ENCODE measurements around the gene EXOC3L2. TPM values are rescaled to one million over a fixed set of nuclear protein-coding genes. Genes with fewer than 3 reads are reported as not detected.

EXOC3L2 gene
- total and polyA plus RNA-seq, 4 donors, result 0.19 to 2.9 (median 0.95) TPM

DNA sequence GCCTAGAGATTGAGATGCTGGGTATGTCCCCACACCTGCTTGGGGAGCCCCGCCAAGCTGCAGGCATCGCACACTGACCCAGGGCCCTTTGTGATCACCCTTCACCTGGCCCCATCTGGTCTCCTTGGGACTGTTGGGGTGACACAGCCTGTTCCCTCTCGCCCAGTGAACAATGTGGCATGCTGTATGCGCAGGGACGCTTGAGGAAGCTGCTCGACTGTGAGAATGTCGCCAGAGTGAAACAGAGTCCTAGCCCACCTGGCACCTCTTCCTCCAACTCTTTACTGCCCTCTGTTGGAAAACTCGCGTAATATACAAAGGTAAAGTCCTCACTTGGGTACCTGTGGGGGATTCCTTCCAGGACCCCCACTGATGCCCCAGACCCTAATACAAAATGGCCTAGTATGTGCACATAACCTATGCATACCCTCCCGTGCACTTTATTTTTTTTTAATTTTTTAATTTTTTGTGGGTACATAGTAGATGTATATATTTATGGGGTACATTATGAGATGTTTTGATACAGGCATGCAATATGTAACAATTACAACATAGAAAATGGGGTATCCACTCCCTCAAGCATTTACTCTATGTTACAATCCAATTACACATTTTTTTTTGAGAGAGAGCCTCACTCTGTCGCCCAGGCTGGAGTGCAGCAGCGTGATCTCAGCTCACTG, 57.6 kb downstream of the EXOC3L2 start:
- Histone ChIP-seq H3K27me3 (ENCODE audit: control insufficient read depth, insufficient read depth, low read length) (no peaks in the 10 kb centered on the region), H3K36me3 (ENCODE audit: control insufficient read depth, insufficient read depth, low read length) (no peaks in the 10 kb centered on the region), H3K9me3 (ENCODE audit: control insufficient read depth, insufficient read depth, low read length) (no peaks in the 10 kb centered on the region), H3K4me1 (ENCODE audit: control insufficient read depth, insufficient read depth, low read length) (no peaks in the 10 kb centered on the region), H3K4me3 (ENCODE audit: low read depth, low read length) (no peak overlapping the region), H3K27ac (ENCODE audit: low read depth, low read length) (no peak overlapping the region)
- 44% methylated on average over 9 of the region's 12 CpGs for WGBS (ENCODE audit: insufficient coverage)
- peak in 2 of 6 donors; percentile 24 to 72 for DNase-seq (ENCODE audit: low read depth in 4 of 6, low spot score in 6 of 6)

DNA sequence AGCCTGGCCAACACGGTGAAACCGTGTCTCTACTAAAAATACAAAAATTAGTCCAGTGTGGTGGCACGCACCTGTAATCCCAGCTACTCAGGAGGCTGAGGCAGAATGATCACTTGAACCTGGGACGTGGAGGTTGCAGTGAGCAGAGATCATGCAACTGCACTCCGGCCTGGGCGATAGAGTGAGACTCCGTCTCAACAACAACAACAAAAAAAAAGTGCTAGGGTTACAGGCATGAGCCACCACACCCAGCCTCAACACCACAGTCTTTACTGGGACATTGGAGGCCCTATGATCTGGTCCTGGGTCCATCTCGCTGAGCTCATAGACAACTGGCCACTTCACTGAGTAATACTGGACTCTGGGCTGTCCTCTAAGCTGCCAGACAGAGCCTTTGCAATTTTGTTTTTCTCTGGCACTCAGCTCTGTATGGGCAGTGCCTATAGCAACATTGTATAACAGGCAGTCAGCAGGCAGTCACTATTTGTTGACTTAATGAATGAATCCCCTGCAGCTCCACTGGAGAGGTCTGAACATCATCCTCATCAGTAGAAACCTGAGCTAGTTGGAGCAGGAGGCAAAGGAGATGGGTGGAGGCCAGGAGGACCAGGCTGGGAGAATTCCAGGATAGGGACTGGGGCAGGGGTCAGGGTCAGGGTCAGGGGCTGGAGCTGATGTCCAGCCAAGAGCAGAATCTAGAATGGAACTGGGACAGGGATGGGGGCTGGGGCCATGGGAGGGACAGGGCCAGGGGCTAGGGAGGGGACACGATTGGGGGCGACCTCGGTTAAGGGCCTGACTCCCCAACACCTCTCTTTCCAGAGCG, 58.5 kb downstream of the EXOC3L2 start:
- Histone ChIP-seq H3K27me3 (ENCODE audit: control insufficient read depth, insufficient read depth, low read length) (no peaks in the 10 kb centered on the region), H3K4me1 (ENCODE audit: control insufficient read depth, insufficient read depth, low read length) (no peaks in the 10 kb centered on the region), H3K27ac (ENCODE audit: low read depth, low read length) (no peak overlapping the region), H3K36me3 (ENCODE audit: control insufficient read depth, insufficient read depth, low read length) (no peaks in the 10 kb centered on the region), H3K9me3 (ENCODE audit: control insufficient read depth, insufficient read depth, low read length) (no peaks in the 10 kb centered on the region), H3K4me3 (ENCODE audit: low read depth, low read length) (no peak overlapping the region)
- WGBS (ENCODE audit: insufficient coverage), result 85% methylated on average over 7 of the region's 12 CpGs
- DNase-seq (ENCODE audit: low read depth in 4 of 6, low spot score in 6 of 6), result peak in 1 of 6 donors; percentile 30

DNA sequence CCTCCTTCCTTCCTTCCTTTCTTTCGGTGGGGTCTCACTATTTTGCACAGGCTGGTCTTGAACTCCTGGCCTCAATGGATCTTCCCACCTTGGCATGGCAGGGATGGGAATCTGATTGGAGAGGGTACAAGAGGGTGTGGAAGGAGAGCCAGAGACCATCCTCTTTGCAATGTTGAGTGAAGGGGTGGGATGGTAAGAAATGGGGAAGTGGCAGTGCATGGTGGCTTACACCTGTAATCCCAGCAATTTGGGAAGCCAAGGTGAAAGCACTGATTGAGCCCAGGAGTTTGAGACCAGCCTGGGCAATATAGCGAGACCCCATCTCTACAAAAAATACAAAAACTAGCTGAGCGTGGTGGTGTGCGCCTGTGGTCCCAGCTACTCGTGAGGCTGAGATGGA, 61.1 kb downstream of the EXOC3L2 start:
- H3K9me3 ChIP-seq (ENCODE audit: control insufficient read depth, insufficient read depth, low read length), result no peaks in the 10 kb centered on the region
- no peaks in the 10 kb centered on the region for H3K27me3 ChIP-seq (ENCODE audit: control insufficient read depth, insufficient read depth, low read length)
- H3K27ac ChIP-seq (ENCODE audit: low read depth, low read length), result no peak overlapping the region
- H3K36me3 ChIP-seq (ENCODE audit: control insufficient read depth, insufficient read depth, low read length), result peaks cover 12% of the 10 kb centered on the region
- no peak overlapping the region for H3K4me3 ChIP-seq (ENCODE audit: low read depth, low read length)
- no peak for DNase-seq (ENCODE audit: low read depth in 4 of 6, low spot score in 6 of 6)
- 98% methylated on average over 4 of the region's 5 CpGs for WGBS (ENCODE audit: insufficient coverage)
- peaks cover 14% of the 10 kb centered on the region for H3K4me1 ChIP-seq (ENCODE audit: control insufficient read depth, insufficient read depth, low read length)

DNA sequence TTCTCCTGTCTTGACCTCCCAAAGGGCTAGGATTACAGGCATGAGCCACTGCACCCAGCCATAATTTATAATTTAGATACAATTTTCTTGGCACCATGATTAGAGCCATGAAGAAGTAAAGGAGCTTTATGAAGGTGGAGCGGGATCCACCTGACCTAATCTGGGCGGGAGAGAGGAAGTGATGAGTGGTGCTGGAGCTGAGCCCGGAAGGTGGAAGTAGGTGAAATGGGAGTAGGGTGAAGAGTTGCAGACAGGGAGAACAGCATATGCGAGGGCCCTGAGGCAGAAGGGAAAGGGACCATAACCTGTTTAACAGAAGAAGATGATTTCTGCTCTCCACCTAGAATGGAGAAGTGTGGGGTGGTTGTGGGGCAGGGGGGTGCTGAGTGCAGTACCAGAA, 62.4 kb downstream of the EXOC3L2 start:
- 92% methylated on average over 4 of the region's 4 CpGs for WGBS (ENCODE audit: insufficient coverage)
- Histone ChIP-seq H3K9me3 (ENCODE audit: control insufficient read depth, insufficient read depth, low read length) (no peaks in the 10 kb centered on the region), H3K4me1 (ENCODE audit: control insufficient read depth, insufficient read depth, low read length) (peaks cover 18% of the 10 kb centered on the region), H3K27me3 (ENCODE audit: control insufficient read depth, insufficient read depth, low read length) (no peaks in the 10 kb centered on the region), H3K27ac (ENCODE audit: low read depth, low read length) (no peak overlapping the region), H3K36me3 (ENCODE audit: control insufficient read depth, insufficient read depth, low read length) (peaks cover 12% of the 10 kb centered on the region), H3K4me3 (ENCODE audit: low read depth, low read length) (no peak overlapping the region)
- DNase-seq (ENCODE audit: low read depth in 4 of 6, low spot score in 6 of 6), result no peak

DNA sequence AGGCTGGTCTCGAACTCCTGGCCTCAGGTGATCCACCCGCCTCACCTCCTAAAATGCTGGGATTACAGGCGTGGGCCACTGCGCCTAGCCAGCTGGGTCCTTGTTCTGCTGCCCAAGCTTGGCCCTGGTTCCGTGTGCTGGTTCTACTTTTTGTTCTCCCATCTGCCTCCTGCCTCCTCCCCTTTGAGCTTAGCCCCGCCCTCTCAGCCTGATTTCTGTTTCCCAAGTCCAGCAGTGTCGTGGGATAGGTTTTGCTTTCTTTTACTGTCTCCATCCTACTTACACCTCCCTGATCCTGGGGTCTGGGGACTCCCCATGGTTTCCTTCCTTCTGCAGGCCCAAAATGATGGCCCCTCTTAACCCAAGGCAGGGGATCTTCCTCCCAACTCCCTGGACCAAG, 64.3 kb downstream of the EXOC3L2 start:
- H3K27ac ChIP-seq (ENCODE audit: low read depth, low read length), result no peak overlapping the region

DNA sequence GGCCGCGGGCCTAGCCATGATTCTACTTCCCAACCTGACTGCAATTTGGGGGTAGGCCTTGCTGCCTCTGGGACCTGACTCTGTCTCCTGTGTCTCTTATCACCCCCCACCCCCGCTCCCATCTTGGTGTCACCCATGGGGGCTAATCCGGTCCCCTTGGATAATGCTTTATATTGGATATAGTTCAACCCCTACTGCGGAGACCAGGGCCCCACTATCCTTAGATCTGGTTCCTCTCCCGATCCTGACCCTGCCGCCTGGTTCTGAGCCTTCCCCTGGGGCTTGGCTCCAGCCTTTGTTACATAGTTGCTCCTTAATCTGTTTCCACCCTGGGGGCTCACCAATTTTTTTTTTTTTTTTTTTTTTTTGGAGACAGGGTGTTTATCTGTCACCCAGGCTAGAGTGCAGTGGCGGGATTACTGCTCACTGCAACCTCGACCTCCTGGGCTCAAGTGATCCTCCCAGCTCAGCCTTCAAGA, 65.3 kb downstream of the EXOC3L2 start:
- peak overlapping the region; percentile 12 for H3K4me3 ChIP-seq (ENCODE audit: low read depth, low read length)
- H3K9me3 ChIP-seq (ENCODE audit: control insufficient read depth, insufficient read depth, low read length), result no peaks in the 10 kb centered on the region
- DNase-seq (ENCODE audit: low read depth in 4 of 6, low spot score in 6 of 6), result no peak
- no peaks in the 10 kb centered on the region for H3K27me3 ChIP-seq (ENCODE audit: control insufficient read depth, insufficient read depth, low read length)
- no peak overlapping the region for H3K27ac ChIP-seq (ENCODE audit: low read depth, low read length)
- peaks cover 12% of the 10 kb centered on the region for H3K36me3 ChIP-seq (ENCODE audit: control insufficient read depth, insufficient read depth, low read length)
- peaks cover 25% of the 10 kb centered on the region for H3K4me1 ChIP-seq (ENCODE audit: control insufficient read depth, insufficient read depth, low read length)
- 52% methylated on average over 5 of the region's 9 CpGs for WGBS (ENCODE audit: insufficient coverage)

More for the DNA sequence above, 64.3 kb downstream of the EXOC3L2 start:
- Histone ChIP-seq H3K9me3 (ENCODE audit: control insufficient read depth, insufficient read depth, low read length) (no peaks in the 10 kb centered on the region), H3K4me3 (ENCODE audit: low read depth, low read length) (no peak overlapping the region), H3K4me1 (ENCODE audit: control insufficient read depth, insufficient read depth, low read length) (peaks cover 25% of the 10 kb centered on the region), H3K27me3 (ENCODE audit: control insufficient read depth, insufficient read depth, low read length) (no peaks in the 10 kb centered on the region), H3K36me3 (ENCODE audit: control insufficient read depth, insufficient read depth, low read length) (peaks cover 12% of the 10 kb centered on the region)
- DNase-seq (ENCODE audit: low read depth in 4 of 6, low spot score in 6 of 6), result no peak
- WGBS (ENCODE audit: insufficient coverage), result 88% methylated on average over 5 of the region's 7 CpGs

DNA sequence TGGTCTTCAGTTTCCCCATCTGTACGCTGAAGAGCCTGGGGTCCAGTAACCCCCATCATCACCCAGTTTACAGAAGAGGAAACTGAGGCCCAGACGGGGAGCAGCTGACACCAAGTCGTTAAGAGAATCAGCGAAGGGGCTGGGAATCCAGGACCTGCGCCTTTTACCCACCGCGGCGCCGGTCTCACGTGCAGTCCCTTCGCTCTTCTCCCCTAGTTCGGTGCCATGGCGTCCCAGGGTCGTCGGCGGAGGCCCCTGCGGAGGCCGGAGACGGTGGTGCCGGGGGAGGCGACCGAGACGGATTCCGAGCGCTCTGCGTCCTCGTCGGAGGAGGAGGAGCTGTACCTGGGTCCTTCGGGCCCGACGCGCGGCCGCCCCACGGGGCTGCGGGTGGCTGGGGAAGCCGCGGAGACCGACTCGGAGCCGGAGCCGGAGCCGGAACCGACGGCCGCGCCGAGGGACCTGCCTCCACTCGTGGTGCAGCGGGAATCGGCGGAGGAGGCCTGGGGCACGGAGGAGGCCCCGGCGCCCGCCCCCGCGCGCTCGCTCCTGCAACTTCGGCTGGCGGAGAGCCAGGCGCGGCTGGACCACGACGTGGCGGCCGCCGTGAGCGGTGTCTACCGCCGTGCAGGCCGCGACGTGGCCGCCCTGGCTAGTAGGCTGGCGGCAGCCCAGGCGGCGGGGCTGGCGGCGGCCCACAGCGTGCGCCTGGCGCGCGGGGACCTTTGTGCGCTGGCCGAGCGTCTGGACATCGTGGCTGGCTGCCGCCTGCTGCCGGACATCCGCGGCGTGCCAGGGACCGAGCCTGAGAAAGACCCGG, 65.9 kb downstream of the EXOC3L2 start:
- H3K27ac ChIP-seq (ENCODE audit: low read depth, low read length), result peak overlapping the region; percentile 92
- H3K4me1 ChIP-seq (ENCODE audit: control insufficient read depth, insufficient read depth, low read length), result peaks cover 25% of the 10 kb centered on the region
- H3K36me3 ChIP-seq (ENCODE audit: control insufficient read depth, insufficient read depth, low read length), result peaks cover 12% of the 10 kb centered on the region
- DNase-seq (ENCODE audit: low read depth in 4 of 6, low spot score in 6 of 6), result peak in 1 of 6 donors; percentile 33
- H3K27me3 ChIP-seq (ENCODE audit: control insufficient read depth, insufficient read depth, low read length), result no peaks in the 10 kb centered on the region
- H3K9me3 ChIP-seq (ENCODE audit: control insufficient read depth, insufficient read depth, low read length), result no peaks in the 10 kb centered on the region
- H3K4me3 ChIP-seq (ENCODE audit: low read depth, low read length), result peak overlapping the region; percentile 87
- WGBS (ENCODE audit: insufficient coverage), result 1% methylated on average over 97 of the region's 97 CpGs

DNA sequence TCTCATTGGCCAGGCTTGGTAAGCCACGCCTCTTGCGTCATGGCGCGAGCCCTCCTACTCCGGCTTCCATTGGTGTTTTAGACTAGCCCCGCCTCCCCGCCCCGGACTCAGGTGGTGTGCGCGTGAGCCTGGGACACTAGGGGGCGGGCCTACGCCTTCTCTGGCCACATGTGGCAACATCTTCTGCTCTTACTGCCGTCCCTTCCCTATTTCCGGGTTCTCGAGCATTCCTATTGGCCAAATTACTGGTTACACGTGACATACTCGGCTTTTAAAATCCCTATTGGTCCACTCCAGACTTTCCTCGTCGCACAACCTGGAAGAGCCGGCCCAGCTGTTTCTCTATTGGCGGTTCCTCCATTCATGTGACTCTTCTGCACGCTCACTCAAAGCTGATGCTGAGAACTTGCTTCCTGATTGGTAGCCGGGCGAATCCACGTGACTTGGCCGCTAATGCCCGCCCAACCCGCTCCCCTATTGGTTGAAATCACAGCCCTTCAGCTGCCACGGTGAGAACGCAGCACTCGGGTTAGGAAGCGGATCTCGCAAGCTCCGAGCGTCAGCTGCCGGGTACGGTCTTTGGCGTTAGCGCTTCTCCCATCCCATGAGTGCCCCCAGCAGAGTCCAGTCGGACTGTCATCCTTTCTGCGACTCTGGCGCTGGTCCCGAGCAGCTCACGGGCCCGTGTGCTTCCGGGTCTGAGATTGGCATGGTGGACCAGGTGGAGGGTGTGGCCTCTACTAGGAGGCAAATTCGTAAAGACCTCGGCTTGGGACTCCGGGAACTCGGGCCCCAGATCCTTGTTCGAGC, 66.7 kb downstream of the EXOC3L2 start, which contains the start of gene BLOC1S3:
TSS of gene BLOC1S3 (plus strand) at position 523 of the 810 bp plus-strand sequence. CDS start 513 bp downstream, outside the sequence.
- Histone ChIP-seq H3K36me3 (ENCODE audit: control insufficient read depth, insufficient read depth, low read length) (peaks cover 12% of the 10 kb centered on the region), H3K4me1 (ENCODE audit: control insufficient read depth, insufficient read depth, low read length) (peaks cover 25% of the 10 kb centered on the region), H3K27ac (ENCODE audit: low read depth, low read length) (peak within 1 kb of the TSS; percentile 95), H3K27me3 (ENCODE audit: control insufficient read depth, insufficient read depth, low read length) (no peaks in the 10 kb centered on the region), H3K4me3 (ENCODE audit: low read depth, low read length) (peak within 1 kb of the TSS; percentile 87), H3K9me3 (ENCODE audit: control insufficient read depth, insufficient read depth, low read length) (no peaks in the 10 kb centered on the region)
- peak; percentile 99 to 100 (median 100) for DNase-seq (ENCODE audit: low read depth in 4 of 6, low spot score in 6 of 6)
- under 1% methylated on average over 51 of the region's 51 CpGs for WGBS (ENCODE audit: insufficient coverage)
